ENCODE measurements around the gene SOBP. TPM values are rescaled to one million over a fixed set of nuclear protein-coding genes. Genes with fewer than 3 reads are reported as not detected.

SOBP gene
- polyA plus RNA-seq, 2 of the 4 experiments (the other 2 are of a cell fraction), result 0.18 to 0.53 TPM

DNA sequence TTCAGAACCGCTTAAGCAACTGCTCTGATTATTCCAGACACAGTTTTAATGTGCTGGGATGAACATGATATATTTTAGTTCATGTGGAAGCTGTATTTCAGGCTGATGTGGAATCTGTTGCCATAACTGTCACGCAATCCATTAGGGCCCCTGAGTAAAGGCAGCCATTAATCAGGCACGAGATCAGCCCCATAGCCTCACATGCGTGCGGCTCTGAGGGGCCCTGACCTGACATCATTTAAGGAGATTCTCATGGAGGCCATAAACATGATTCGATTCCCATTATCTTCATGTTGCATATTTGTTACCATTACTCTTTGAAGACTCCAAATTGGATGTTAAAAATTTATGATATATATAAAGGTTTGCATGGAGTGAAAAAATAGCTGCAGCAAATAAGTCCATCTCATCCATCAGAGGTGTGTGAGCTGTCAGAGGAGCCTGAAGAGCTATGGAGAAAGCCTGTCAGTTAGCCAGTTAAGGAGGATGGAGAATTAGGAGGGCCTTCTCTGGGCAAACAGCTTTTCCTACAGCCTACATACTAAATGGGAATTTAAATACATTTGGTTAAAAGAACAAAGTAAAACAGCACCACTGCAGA is 89.6 kb downstream of the SOBP start:
- CTCF ChIA-PET, result no interaction called here
- Histone ChIP-seq H3K4me1 (no peaks in the 10 kb centered on the region), H3K27ac (no peak overlapping the region), H3K9me3 (no peaks in the 10 kb centered on the region), H3K4me2 (no peak overlapping the region), H3K4me3 (no peak overlapping the region)
- WGBS (ENCODE audit: missing lambda C conversion rate), result 70% methylated on average over 6 of the region's 6 CpGs
- ATAC-seq (no peak), FAIRE-seq (no peak), DNase-seq (ENCODE audit: low read depth in 1 of 2, low spot score in 1 of 2) (no peak)
- POLR2A ChIA-PET, result no interaction called here
- TF ChIP-seq, protein P1, sequence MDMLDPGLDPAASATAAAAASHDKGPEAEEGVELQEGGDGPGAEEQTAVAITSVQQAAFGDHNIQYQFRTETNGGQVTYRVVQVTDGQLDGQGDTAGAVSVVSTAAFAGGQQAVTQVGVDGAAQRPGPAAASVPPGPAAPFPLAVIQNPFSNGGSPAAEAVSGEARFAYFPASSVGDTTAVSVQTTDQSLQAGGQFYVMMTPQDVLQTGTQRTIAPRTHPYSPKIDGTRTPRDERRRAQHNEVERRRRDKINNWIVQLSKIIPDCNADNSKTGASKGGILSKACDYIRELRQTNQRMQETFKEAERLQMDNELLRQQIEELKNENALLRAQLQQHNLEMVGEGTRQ (IDR thresholded peaks at IDR 0.05), result no peak
- TF ChIP-seq ZNF302 (CRISPR knock-in tag; IDR thresholded peaks at IDR 0.05) (no peak), HOXA7 (CRISPR knock-in tag; IDR thresholded peaks at IDR 0.05) (no peak), GATA3 (IDR thresholded peaks at IDR 0.05; ENCODE audit: borderline replicate concordance) (no peak), CHD2 (IDR thresholded peaks at IDR 0.05; ENCODE audit: low read length, partially characterized antibody) (no peak), CHD4 (IDR thresholded peaks at IDR 0.05; ENCODE audit: borderline replicate concordance) (no peak), RCOR1 (IDR thresholded peaks at IDR 0.05; ENCODE audit: low read depth, low read length) (no peak), FOXS1 (CRISPR knock-in tag; IDR thresholded peaks at IDR 0.05) (no peak)
- TF ChIP-seq, protein P2, sequence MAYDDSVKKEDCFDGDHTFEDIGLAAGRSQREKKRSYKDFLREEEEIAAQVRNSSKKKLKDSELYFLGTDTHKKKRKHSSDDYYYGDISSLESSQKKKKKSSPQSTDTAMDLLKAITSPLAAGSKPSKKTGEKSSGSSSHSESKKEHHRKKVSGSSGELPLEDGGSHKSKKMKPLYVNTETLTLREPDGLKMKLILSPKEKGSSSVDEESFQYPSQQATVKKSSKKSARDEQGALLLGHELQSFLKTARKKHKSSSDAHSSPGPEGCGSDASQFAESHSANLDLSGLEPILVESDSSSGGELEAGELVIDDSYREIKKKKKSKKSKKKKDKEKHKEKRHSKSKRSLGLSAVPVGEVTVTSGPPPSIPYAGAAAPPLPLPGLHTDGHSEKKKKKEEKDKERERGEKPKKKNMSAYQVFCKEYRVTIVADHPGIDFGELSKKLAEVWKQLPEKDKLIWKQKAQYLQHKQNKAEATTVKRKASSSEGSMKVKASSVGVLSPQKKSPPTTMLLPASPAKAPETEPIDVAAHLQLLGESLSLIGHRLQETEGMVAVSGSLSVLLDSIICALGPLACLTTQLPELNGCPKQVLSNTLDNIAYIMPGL (CRISPR knock-in tag; IDR thresholded peaks at IDR 0.05; ENCODE audit: borderline replicate concordance), result no peak
- TF ChIP-seq, protein P3, sequence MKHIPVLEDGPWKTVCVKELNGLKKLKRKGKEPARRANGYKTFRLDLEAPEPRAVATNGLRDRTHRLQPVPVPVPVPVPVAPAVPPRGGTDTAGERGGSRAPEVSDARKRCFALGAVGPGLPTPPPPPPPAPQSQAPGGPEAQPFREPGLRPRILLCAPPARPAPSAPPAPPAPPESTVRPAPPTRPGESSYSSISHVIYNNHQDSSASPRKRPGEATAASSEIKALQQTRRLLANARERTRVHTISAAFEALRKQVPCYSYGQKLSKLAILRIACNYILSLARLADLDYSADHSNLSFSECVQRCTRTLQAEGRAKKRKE (CRISPR knock-in tag; IDR thresholded peaks at IDR 0.05; ENCODE audit: low read depth), result no peak
- TF ChIP-seq, protein P4, sequence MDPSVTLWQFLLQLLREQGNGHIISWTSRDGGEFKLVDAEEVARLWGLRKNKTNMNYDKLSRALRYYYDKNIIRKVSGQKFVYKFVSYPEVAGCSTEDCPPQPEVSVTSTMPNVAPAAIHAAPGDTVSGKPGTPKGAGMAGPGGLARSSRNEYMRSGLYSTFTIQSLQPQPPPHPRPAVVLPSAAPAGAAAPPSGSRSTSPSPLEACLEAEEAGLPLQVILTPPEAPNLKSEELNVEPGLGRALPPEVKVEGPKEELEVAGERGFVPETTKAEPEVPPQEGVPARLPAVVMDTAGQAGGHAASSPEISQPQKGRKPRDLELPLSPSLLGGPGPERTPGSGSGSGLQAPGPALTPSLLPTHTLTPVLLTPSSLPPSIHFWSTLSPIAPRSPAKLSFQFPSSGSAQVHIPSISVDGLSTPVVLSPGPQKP (IDR thresholded peaks at IDR 0.05; ENCODE audit: low read depth, low read length), result no peak
- TF ChIP-seq, protein P5, sequence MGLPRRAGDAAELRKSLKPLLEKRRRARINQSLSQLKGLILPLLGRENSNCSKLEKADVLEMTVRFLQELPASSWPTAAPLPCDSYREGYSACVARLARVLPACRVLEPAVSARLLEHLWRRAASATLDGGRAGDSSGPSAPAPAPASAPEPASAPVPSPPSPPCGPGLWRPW (IDR thresholded peaks at IDR 0.05), result no peak

DNA sequence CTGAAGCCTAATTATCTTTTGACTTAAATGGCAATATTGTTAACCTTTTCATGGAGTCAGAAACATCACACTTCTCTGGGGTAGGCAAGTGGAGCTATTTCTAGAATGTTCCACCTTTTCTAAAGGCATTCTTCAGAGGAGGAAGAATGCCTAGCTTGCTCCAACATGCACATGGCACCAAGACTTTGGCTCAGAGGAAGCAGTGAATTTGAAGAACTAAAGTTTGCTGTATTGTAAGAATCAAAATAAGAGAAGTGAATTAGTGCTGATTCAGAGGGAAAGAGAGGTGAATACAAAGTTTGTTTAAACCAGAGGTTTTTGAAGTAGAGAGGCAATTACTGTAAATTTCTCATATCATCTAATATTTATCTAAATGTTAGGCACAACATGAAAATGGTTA is 92.2 kb downstream of the SOBP start:
- TF ChIP-seq, protein P4 (IDR thresholded peaks at IDR 0.05; ENCODE audit: low read depth, low read length), result no peak
- ATAC-seq (no peak), FAIRE-seq (no peak), DNase-seq (ENCODE audit: low read depth in 1 of 2, low spot score in 1 of 2) (no peak)
- H3K27ac ChIP-seq, result no peak overlapping the region
- CTCF ChIA-PET, result interaction anchor here (1.2 to 1.7 kb wide), 2 partner anchors 32 to 84 kb away, joined by 3 read pairs; no protein-coding TSS in a partner anchor
- H3K9me3 ChIP-seq, result no peaks in the 10 kb centered on the region
- no peak overlapping the region for H3K4me3 ChIP-seq
- no peak overlapping the region for H3K4me2 ChIP-seq
- POLR2A ChIA-PET, result no interaction called here
- H3K4me1 ChIP-seq, result no peaks in the 10 kb centered on the region

DNA sequence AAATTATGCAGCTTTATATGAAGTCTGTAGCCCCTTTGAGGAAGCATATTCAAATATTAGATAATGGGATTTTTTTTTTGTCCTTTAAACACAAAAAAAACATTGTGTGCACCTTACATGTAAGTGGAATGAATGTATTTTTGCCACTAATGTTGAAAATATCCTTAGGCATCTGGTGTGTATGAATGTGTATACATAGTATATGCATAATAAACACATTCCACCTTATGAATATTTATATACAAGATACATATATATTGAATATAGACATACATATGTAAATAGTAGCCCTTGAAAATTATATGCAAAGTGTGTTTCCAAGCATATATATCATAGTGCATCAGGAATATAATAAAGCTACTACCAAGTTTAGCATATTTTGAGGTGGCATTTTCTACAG is 94.8 kb downstream of the SOBP start:
- Histone ChIP-seq H3K4me1 (no peaks in the 10 kb centered on the region), H3K27ac (no peak overlapping the region), H3K4me2 (no peak overlapping the region), H3K9me3 (no peaks in the 10 kb centered on the region), H3K4me3 (no peak overlapping the region)
- no peak for ATAC-seq
- TF ChIP-seq HOXB13 (CRISPR knock-in tag; IDR thresholded peaks at IDR 0.05; ENCODE audit: low read depth) (no peak), CBX2 (IDR thresholded peaks at IDR 0.05; ENCODE audit: borderline replicate concordance, low read depth) (no peak), CHD4 (IDR thresholded peaks at IDR 0.05; ENCODE audit: borderline replicate concordance) (no peak), KDM5A (IDR thresholded peaks at IDR 0.05) (no peak), NPAS2 (CRISPR knock-in tag; IDR thresholded peaks at IDR 0.05; ENCODE audit: borderline replicate concordance) (no peak), TP53 (CRISPR knock-in tag; IDR thresholded peaks at IDR 0.05) (no peak), RFX5 (IDR thresholded peaks at IDR 0.05) (no peak)
- TF ChIP-seq, protein P6, sequence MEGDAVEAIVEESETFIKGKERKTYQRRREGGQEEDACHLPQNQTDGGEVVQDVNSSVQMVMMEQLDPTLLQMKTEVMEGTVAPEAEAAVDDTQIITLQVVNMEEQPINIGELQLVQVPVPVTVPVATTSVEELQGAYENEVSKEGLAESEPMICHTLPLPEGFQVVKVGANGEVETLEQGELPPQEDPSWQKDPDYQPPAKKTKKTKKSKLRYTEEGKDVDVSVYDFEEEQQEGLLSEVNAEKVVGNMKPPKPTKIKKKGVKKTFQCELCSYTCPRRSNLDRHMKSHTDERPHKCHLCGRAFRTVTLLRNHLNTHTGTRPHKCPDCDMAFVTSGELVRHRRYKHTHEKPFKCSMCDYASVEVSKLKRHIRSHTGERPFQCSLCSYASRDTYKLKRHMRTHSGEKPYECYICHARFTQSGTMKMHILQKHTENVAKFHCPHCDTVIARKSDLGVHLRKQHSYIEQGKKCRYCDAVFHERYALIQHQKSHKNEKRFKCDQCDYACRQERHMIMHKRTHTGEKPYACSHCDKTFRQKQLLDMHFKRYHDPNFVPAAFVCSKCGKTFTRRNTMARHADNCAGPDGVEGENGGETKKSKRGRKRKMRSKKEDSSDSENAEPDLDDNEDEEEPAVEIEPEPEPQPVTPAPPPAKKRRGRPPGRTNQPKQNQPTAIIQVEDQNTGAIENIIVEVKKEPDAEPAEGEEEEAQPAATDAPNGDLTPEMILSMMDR (IDR thresholded peaks at IDR 0.05), result no peak
- TF ChIP-seq, protein P7, sequence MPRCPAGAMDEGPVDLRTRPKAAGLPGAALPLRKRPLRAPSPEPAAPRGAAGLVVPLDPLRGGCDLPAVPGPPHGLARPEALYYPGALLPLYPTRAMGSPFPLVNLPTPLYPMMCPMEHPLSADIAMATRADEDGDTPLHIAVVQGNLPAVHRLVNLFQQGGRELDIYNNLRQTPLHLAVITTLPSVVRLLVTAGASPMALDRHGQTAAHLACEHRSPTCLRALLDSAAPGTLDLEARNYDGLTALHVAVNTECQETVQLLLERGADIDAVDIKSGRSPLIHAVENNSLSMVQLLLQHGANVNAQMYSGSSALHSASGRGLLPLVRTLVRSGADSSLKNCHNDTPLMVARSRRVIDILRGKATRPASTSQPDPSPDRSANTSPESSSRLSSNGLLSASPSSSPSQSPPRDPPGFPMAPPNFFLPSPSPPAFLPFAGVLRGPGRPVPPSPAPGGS (IDR thresholded peaks at IDR 0.05), result no peak
- TF ChIP-seq, protein P4 (IDR thresholded peaks at IDR 0.05; ENCODE audit: low read depth, low read length), result no peak
- DNase-seq (ENCODE audit: low read depth in 1 of 2, low spot score in 1 of 2), result no peak
- POLR2A ChIA-PET, result no interaction called here
- FAIRE-seq, result no peak
- CTCF ChIA-PET, result no interaction called here

All from A549 (cell line).